ENCODE results near the gene STMN1.

Gene STMN1

GRCh38 chr1:25908161-25908560 lies 1.9 kb upstream of the STMN1 start:
- Mint-ChIP-seq H3K4me3 (no peak overlapping the region), H3K27ac (no peak overlapping the region), H3K4me1 (peaks cover 22% of the 10 kb centered on the region), H3K9me3 (no peaks in the 10 kb centered on the region), H3K36me3 (peaks cover 38% of the 10 kb centered on the region)
- no peak for ATAC-seq
- DNase-seq (ENCODE audit: low spot score in 2 of 2): no peak

- Mint-ChIP-seq H3K27ac (no peak overlapping the region), H3K4me1 (peaks cover 22% of the 10 kb centered on the region), H3K36me3 (peaks cover 44% of the 10 kb centered on the region), H3K4me3 (peak overlapping the region; percentile 86), H3K9me3 (no peaks in the 10 kb centered on the region)
- DNase-seq (ENCODE audit: low spot score in 2 of 2) (no peak), ATAC-seq (no peak)
Measured at GRCh38 chr1:25907601-25908000, 1.4 kb upstream of the STMN1 start.

GRCh38 chr1:25906644-25907300 lies 553 bp upstream of the STMN1 start:
- DNase-seq (ENCODE audit: low spot score in 2 of 2): no peak
- H3K36me3 Mint-ChIP-seq: peaks cover 52% of the 10 kb centered on the region

GRCh38 chr1:25904943-25905679 lies 1.1 kb downstream of the STMN1 start:
- peak; percentile 78 to 94 for DNase-seq (ENCODE audit: low spot score in 2 of 2)
- H3K4me3 Mint-ChIP-seq: peak overlapping the region; percentile 86
- no peaks in the 10 kb centered on the region for H3K9me3 Mint-ChIP-seq
- H3K27ac Mint-ChIP-seq: peak overlapping the region; percentile 91
- peaks cover 22% of the 10 kb centered on the region for H3K4me1 Mint-ChIP-seq
- ATAC-seq: peak; percentile 89
- peaks cover 69% of the 10 kb centered on the region for H3K36me3 Mint-ChIP-seq

More at GRCh38 chr1:25906644-25907300, 553 bp upstream of the STMN1 start:
- no peaks in the 10 kb centered on the region for H3K9me3 Mint-ChIP-seq
- peak overlapping the region; percentile 86 for H3K4me3 Mint-ChIP-seq
- H3K4me1 Mint-ChIP-seq: peaks cover 22% of the 10 kb centered on the region
- H3K27ac Mint-ChIP-seq: peak overlapping the region; percentile 91
- ATAC-seq: peak; percentile 1

GRCh38 chr1:25903986-25904385 lies 2.2 kb downstream of the STMN1 start:
- DNase-seq (ENCODE audit: low spot score in 2 of 2): no peak

GRCh38 chr1:25902462-25902861 lies 3.8 kb downstream of the STMN1 start:
- Mint-ChIP-seq H3K27ac (no peak overlapping the region), H3K36me3 (peaks cover 92% of the 10 kb centered on the region), H3K4me3 (no peak overlapping the region), H3K9me3 (no peaks in the 10 kb centered on the region), H3K4me1 (peaks cover 21% of the 10 kb centered on the region)
- no peak for ATAC-seq
- DNase-seq (ENCODE audit: low spot score in 2 of 2): no peak

More at GRCh38 chr1:25903986-25904385, 2.2 kb downstream of the STMN1 start:
- Mint-ChIP-seq H3K9me3 (no peaks in the 10 kb centered on the region), H3K4me3 (peak overlapping the region; percentile 86), H3K4me1 (peaks cover 22% of the 10 kb centered on the region), H3K36me3 (peaks cover 80% of the 10 kb centered on the region), H3K27ac (peak overlapping the region; percentile 91)
- ATAC-seq: no peak

GRCh38 chr1:25900219-25900618 lies 6.0 kb downstream of the STMN1 start:
- Mint-ChIP-seq H3K27ac (no peak overlapping the region), H3K4me3 (no peak overlapping the region), H3K36me3 (peaks cover 79% of the 10 kb centered on the region)

GRCh38 chr1:25899792-25900191 lies 6.4 kb downstream of the STMN1 start:
- Mint-ChIP-seq H3K4me1 (peaks cover 6% of the 10 kb centered on the region), H3K9me3 (no peaks in the 10 kb centered on the region), H3K36me3 (peaks cover 77% of the 10 kb centered on the region), H3K4me3 (no peak overlapping the region), H3K27ac (no peak overlapping the region)
- ATAC-seq (no peak), DNase-seq (ENCODE audit: low spot score in 2 of 2) (no peak)

More at GRCh38 chr1:25900219-25900618, 6.0 kb downstream of the STMN1 start:
- Mint-ChIP-seq H3K9me3 (no peaks in the 10 kb centered on the region), H3K4me1 (peaks cover 10% of the 10 kb centered on the region)
- ATAC-seq (no peak), DNase-seq (ENCODE audit: low spot score in 2 of 2) (no peak)

- H3K36me3 Mint-ChIP-seq: peaks cover 63% of the 10 kb centered on the region
- peak overlapping the region; percentile 48 for H3K27ac Mint-ChIP-seq
- H3K4me3 Mint-ChIP-seq: no peak overlapping the region
- no peak for DNase-seq (ENCODE audit: low spot score in 2 of 2)
- no peak for ATAC-seq
- H3K4me1 Mint-ChIP-seq: no peaks in the 10 kb centered on the region
- no peaks in the 10 kb centered on the region for H3K9me3 Mint-ChIP-seq
Measured at GRCh38 chr1:25898223-25899015, 7.8 kb downstream of the STMN1 start.

GRCh38 chr1:25897754-25898153 lies 8.5 kb downstream of the STMN1 start:
- Mint-ChIP-seq H3K27ac (peak overlapping the region; percentile 48), H3K36me3 (peaks cover 57% of the 10 kb centered on the region), H3K4me3 (no peak overlapping the region), H3K4me1 (no peaks in the 10 kb centered on the region), H3K9me3 (no peaks in the 10 kb centered on the region)
- ATAC-seq (no peak), DNase-seq (ENCODE audit: low spot score in 2 of 2) (no peak)

GRCh38 chr1:25896266-25896665 lies 10.0 kb downstream of the STMN1 start:
- Mint-ChIP-seq H3K9me3 (no peaks in the 10 kb centered on the region), H3K4me3 (no peak overlapping the region), H3K36me3 (peaks cover 42% of the 10 kb centered on the region), H3K27ac (peak overlapping the region; percentile 54), H3K4me1 (peaks cover 6% of the 10 kb centered on the region)
- ATAC-seq (no peak), DNase-seq (ENCODE audit: low spot score in 2 of 2) (no peak)

- ATAC-seq (peak; percentile 95), DNase-seq (ENCODE audit: low spot score in 2 of 2) (peak; percentile 89 to 93)
- no peaks in the 10 kb centered on the region for H3K9me3 Mint-ChIP-seq
- H3K36me3 Mint-ChIP-seq: peaks cover 34% of the 10 kb centered on the region
- peak overlapping the region; percentile 70 for H3K27ac Mint-ChIP-seq
- peaks cover 6% of the 10 kb centered on the region for H3K4me1 Mint-ChIP-seq
- H3K4me3 Mint-ChIP-seq: no peak overlapping the region
Measured at GRCh38 chr1:25895365-25895990, 10.7 kb downstream of the STMN1 start.

- no peak for ATAC-seq
- Mint-ChIP-seq H3K36me3 (peaks cover 10% of the 10 kb centered on the region), H3K9me3 (no peaks in the 10 kb centered on the region), H3K4me1 (peaks cover 6% of the 10 kb centered on the region), H3K27ac (no peak overlapping the region), H3K4me3 (no peak overlapping the region)
- DNase-seq (ENCODE audit: low spot score in 2 of 2): no peak
Measured at GRCh38 chr1:25893116-25893515, 13.1 kb downstream of the STMN1 start.

- no peak overlapping the region for H3K4me3 Mint-ChIP-seq
- H3K36me3 Mint-ChIP-seq: peaks cover 7% of the 10 kb centered on the region
- H3K9me3 Mint-ChIP-seq: no peaks in the 10 kb centered on the region
- no peak for ATAC-seq
- peak overlapping the region; percentile 23 for H3K27ac Mint-ChIP-seq
- H3K4me1 Mint-ChIP-seq: peaks cover 6% of the 10 kb centered on the region
- DNase-seq (ENCODE audit: low spot score in 2 of 2): no peak
Measured at GRCh38 chr1:25891606-25892005, 14.6 kb downstream of the STMN1 start.
